Measurements from ENCODE around the gene TGFBR3.

GRCh38 chr1:91884459-91885212 is 1.3 kb downstream of the TGFBR3 start:
- TF ChIP-seq CTCF (IDR thresholded peaks at IDR 0.05) (no peak), EP300 (IDR thresholded peaks at IDR 0.05; ENCODE audit: low read depth) (no peak)
